HEK293T (cell line): ENCODE measurements around the gene PCYT2.

Source experiments
- ELF4 ChIP-seq: fragments of 450-650 bp; IDR thresholded peaks from 2 replicates; pipeline ENCODE4 v1.6.1; 2017; ENCODE audit warnings: antibody characterized with exemption
- FOXM1 ChIP-seq: fragments of 450-650 bp; IDR thresholded peaks from 2 replicates; pipeline ENCODE4 v1.6.1; 2017; ENCODE audit warnings: mild to moderate bottlenecking, borderline replicate concordance
- HDGF ChIP-seq: fragments of 450-650 bp; IDR thresholded peaks from 2 replicates; pipeline ENCODE4 v1.6.1; 2017; ENCODE audit warnings: antibody characterized with exemption, borderline replicate concordance
- SP1 ChIP-seq: fragments of 450-650 bp; IDR thresholded peaks from 2 replicates; pipeline ENCODE4 v1.6.1; 2017

- TF ChIP-seq ELF4, result no peak
- TF ChIP-seq HDGF, result no peak
- no peak for TF ChIP-seq FOXM1
- no peak for TF ChIP-seq SP1
Observed at GRCh38 chr17:81904600-81905423, 6.4 kb downstream of the PCYT2 start.
